Pulmonary artery endothelial cell (primary cell): ENCODE results near the gene CAMK1D. TPM values are rescaled to one million over a fixed set of nuclear protein-coding genes. Genes with fewer than 3 reads are reported as not detected.

ENCODE experiments used
- DNase-seq: peaks from one replicate; pipeline ENCODE4 v3.0.0-alpha.2; 2011; ENCODE audit warnings: low read depth, low spot score
- total RNA-seq: library from RNA; depleted of rRNA; stranded (reverse); fragments of >200 nt; gene quantifications from 2 replicates; pipeline ENCODE4 v1.2.3, GENCODE V29; 2014

CAMK1D gene
- total RNA-seq, 1 donor from 2014 or later, result 0.86 TPM

- no peak for DNase-seq
These were observed 198.0 kb downstream of the CAMK1D start for GRCh38 chr10:12547301-12547771.

GRCh38 chr10:12549297-12549696 lies 199.9 kb downstream of the CAMK1D start:
- no peak for DNase-seq

- DNase-seq, result no peak
These were observed 201.6 kb downstream of the CAMK1D start for GRCh38 chr10:12550994-12551393.

- no peak for DNase-seq
These were observed 206.7 kb downstream of the CAMK1D start for GRCh38 chr10:12556039-12556438.

GRCh38 chr10:12559578-12560178 lies 210.3 kb downstream of the CAMK1D start:
- DNase-seq, result no peak

GRCh38 chr10:12561307-12561706 lies 212.0 kb downstream of the CAMK1D start:
- no peak for DNase-seq

- no peak for DNase-seq
These were observed 212.4 kb downstream of the CAMK1D start for GRCh38 chr10:12561720-12562119.

GRCh38 chr10:12563489-12563888 lies 214.1 kb downstream of the CAMK1D start:
- DNase-seq, result no peak

- no peak for DNase-seq
These were observed 214.8 kb downstream of the CAMK1D start for GRCh38 chr10:12564173-12564572.

GRCh38 chr10:12566161-12567115 lies 217.1 kb downstream of the CAMK1D start:
- DNase-seq, result no peak

- DNase-seq, result no peak
These were observed 219.2 kb downstream of the CAMK1D start for GRCh38 chr10:12568391-12569009.

- no peak for DNase-seq
These were observed 222.9 kb downstream of the CAMK1D start for GRCh38 chr10:12572281-12572680.

GRCh38 chr10:12577610-12578009 lies 228.3 kb downstream of the CAMK1D start:
- DNase-seq, result no peak

GRCh38 chr10:12579954-12580858 lies 230.9 kb downstream of the CAMK1D start:
- DNase-seq, result no peak

GRCh38 chr10:12583891-12584595 lies 234.7 kb downstream of the CAMK1D start:
- no peak for DNase-seq

- no peak for DNase-seq
These were observed 237.4 kb downstream of the CAMK1D start for GRCh38 chr10:12586741-12587140.

GRCh38 chr10:12587451-12587888 lies 238.1 kb downstream of the CAMK1D start:
- no peak for DNase-seq

- DNase-seq, result no peak
These were observed 238.9 kb downstream of the CAMK1D start for GRCh38 chr10:12588091-12588860.

GRCh38 chr10:12589291-12589690 lies 239.9 kb downstream of the CAMK1D start:
- no peak for DNase-seq

GRCh38 chr10:12589791-12590190 lies 240.4 kb downstream of the CAMK1D start:
- no peak for DNase-seq
